PC-3 (cell line): Measurements from ENCODE around the gene AMH. TPM values are rescaled to one million over a fixed set of nuclear protein-coding genes. Genes with fewer than 3 reads are reported as not detected.

Experiments used
- ATAC-seq: fragments of 200-7000 bp; cut with Tn5 transposase; 2 replicates; pipeline ENCODE4 v1.9.1; 2020; ENCODE audit warnings: mild to moderate bottlenecking, moderate library complexity
- BruUV-seq: library from RNA; stranded (reverse); fragments of 400-500 nt; replicated peaks from 2 replicates; lab custom pipeline; 2021; lab: Mats Ljungman, UMichigan
- CTCF ChIA-PET: fragments of 300-600 bp; sonication (Branson Sonifier 250); formaldehyde crosslinking; loops from one replicate; lab custom pipeline; 2022; ENCODE audit warnings: antibody characterized with exemption; lab: Charles Lee
- POLR2A ChIA-PET: fragments of 300-600 bp; sonication (Branson Sonifier 250); formaldehyde crosslinking; loops from one replicate; lab custom pipeline; 2022; ENCODE audit warnings: antibody characterized with exemption; ENCODE audit not compliant: unreplicated experiment; lab: Charles Lee
- DNase-seq: peaks from one replicate; pipeline ENCODE4 v3.0.0-alpha.2; 2015
- H2AFZ ChIP-seq: fragments of 300-600 bp; sonication (generic); 2 replicates; pipeline ENCODE4 v1.6.0; 2016; ENCODE audit warnings: antibody characterized with exemption, low read length
- H3F3A ChIP-seq: fragments of 300-600 bp; sonication (generic); one replicate; pipeline ENCODE4 v1.6.0; 2017; ENCODE audit warnings: antibody characterized with exemption, low read length, control low read depth, mild to moderate bottlenecking; ENCODE audit not compliant: unreplicated experiment
- H3K27ac ChIP-seq: fragments of 300-600 bp; sonication (generic); 2 replicates; pipeline ENCODE4 v1.5.1; 2016; ENCODE audit warnings: mild to moderate bottlenecking, low read length
- H3K27me3 ChIP-seq: fragments of 300-600 bp; sonication (generic); 2 replicates; pipeline ENCODE4 v1.6.1; 2016; ENCODE audit warnings: low read length, mixed read lengths
- H3K36me3 ChIP-seq: fragments of 300-600 bp; sonication (generic); 2 replicates; pipeline ENCODE4 v1.6.1; 2016; ENCODE audit warnings: low read depth, mixed run types, low read length, mixed read lengths
- H3K4me1 ChIP-seq: fragments of 300-600 bp; sonication (generic); 2 replicates; pipeline ENCODE4 v1.5.1; 2016; ENCODE audit warnings: low read length; ENCODE audit not compliant: insufficient read depth
- H3K4me2 ChIP-seq: fragments of 300-600 bp; sonication (generic); 2 replicates; pipeline ENCODE4 v1.6.0; 2016; ENCODE audit warnings: low read length
- H3K4me3 ChIP-seq: fragments of 300-600 bp; sonication (generic); 2 replicates; pipeline ENCODE4 v1.5.1; 2016; ENCODE audit warnings: mild to moderate bottlenecking, low read length, mixed read lengths
- H3K79me2 ChIP-seq: fragments of 300-600 bp; sonication (generic); 2 replicates; pipeline ENCODE4 v1.6.1; 2017; ENCODE audit warnings: low read length, mixed read lengths
- H3K9ac ChIP-seq: fragments of 300-600 bp; sonication (generic); 2 replicates; pipeline ENCODE4 v1.6.0; 2016; ENCODE audit warnings: mild to moderate bottlenecking, low read length
- H3K9me2 ChIP-seq: fragments of 300-600 bp; sonication (generic); replicated peaks from 2 replicates; pipeline ENCODE4 v1.6.1; 2016; ENCODE audit warnings: mixed run types, low read length, mixed read lengths
- H3K9me3 ChIP-seq: fragments of 300-600 bp; sonication (generic); 2 replicates; pipeline ENCODE4 v1.6.1; 2016; ENCODE audit warnings: low read length, mixed read lengths
- H4K20me1 ChIP-seq: fragments of 300-600 bp; sonication (generic); 2 replicates; pipeline ENCODE4 v1.6.1; 2016; ENCODE audit warnings: low read length, mixed read lengths
- EZH2 ChIP-seq: fragments of 300-600 bp; sonication (generic); IDR thresholded peaks from one replicate; pipeline ENCODE4 v1.6.1; 2017; ENCODE audit warnings: antibody characterized with exemption, mild to moderate bottlenecking, low read length; ENCODE audit not compliant: unreplicated experiment
- EZH2phosphoT487 ChIP-seq: fragments of 300-600 bp; sonication (generic); IDR thresholded peaks from 2 replicates; pipeline ENCODE4 v1.6.1; 2018; ENCODE audit warnings: mild to moderate bottlenecking, antibody characterized with exemption, low read length, borderline replicate concordance
- intact Hi-C: fragments of 100-400 bp; cut with micrococcal nuclease; formaldehyde crosslinking; loops from 2 replicates; pipeline ENCODE4 v1.9.0; 2023
- total RNA-seq: library from RNA; depleted of rRNA; stranded (reverse); fragments of >200 nt; gene quantifications from 2 replicates; pipeline ENCODE4 v1.2.3, GENCODE V29; 2014
- TF ChIP-seq, protein P1 (sequence below): fragments of 300-600 bp; sonication (generic); conservative IDR thresholded peaks from 2 replicates; pipeline ENCODE4 v1.5.1; 2017; ENCODE audit warnings: antibody characterized with exemption, low read depth, mild to moderate bottlenecking, low read length

AMH gene
- total RNA-seq, 1 experiment from 2014 or later, result 6.0 TPM

GRCh38 chr19:2233601-2234280 is 15.4 kb upstream of the AMH start:
- no peak for ATAC-seq
- no TSS peak for BruUV-seq
- Histone ChIP-seq H4K20me1 (peaks cover 14% of the 10 kb centered on the region), H3K27me3 (no peaks in the 10 kb centered on the region), H3K4me3 (no peak overlapping the region), H3K9me3 (no peaks in the 10 kb centered on the region), H3K9me2 (no peaks in the 10 kb centered on the region), H2AFZ (no peak overlapping the region), H3K4me2 (no peak overlapping the region), H3K4me1 (peaks cover 14% of the 10 kb centered on the region; the same call in 1 of the 2 replicates), H3K36me3 (0 out of 2 replicates have a peak, but pooled peaks cover 5% of the 10 kb centered on the region), H3K27ac (no peak overlapping the region), H3F3A (no peaks in the 10 kb centered on the region), H3K9ac (no peak overlapping the region), H3K79me2 (peaks cover 53% of the 10 kb centered on the region)
- CTCF ChIA-PET, result no interaction called here
- intact Hi-C loops, result loop anchor here (10.0 kb wide), 1 partner anchor 81 kb away; no protein-coding TSS in a partner anchor
- TF ChIP-seq, protein P1, sequence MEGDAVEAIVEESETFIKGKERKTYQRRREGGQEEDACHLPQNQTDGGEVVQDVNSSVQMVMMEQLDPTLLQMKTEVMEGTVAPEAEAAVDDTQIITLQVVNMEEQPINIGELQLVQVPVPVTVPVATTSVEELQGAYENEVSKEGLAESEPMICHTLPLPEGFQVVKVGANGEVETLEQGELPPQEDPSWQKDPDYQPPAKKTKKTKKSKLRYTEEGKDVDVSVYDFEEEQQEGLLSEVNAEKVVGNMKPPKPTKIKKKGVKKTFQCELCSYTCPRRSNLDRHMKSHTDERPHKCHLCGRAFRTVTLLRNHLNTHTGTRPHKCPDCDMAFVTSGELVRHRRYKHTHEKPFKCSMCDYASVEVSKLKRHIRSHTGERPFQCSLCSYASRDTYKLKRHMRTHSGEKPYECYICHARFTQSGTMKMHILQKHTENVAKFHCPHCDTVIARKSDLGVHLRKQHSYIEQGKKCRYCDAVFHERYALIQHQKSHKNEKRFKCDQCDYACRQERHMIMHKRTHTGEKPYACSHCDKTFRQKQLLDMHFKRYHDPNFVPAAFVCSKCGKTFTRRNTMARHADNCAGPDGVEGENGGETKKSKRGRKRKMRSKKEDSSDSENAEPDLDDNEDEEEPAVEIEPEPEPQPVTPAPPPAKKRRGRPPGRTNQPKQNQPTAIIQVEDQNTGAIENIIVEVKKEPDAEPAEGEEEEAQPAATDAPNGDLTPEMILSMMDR, result no peak
- no peak for TF ChIP-seq EZH2phosphoT487
- no peak for TF ChIP-seq EZH2
- DNase-seq, result no peak
- POLR2A ChIA-PET, result interaction anchor here (0.6 kb wide), 1 partner anchor 70 kb away, joined by 5 read pairs; no protein-coding TSS in a partner anchor

GRCh38 chr19:2234996-2235380 is 14.1 kb upstream of the AMH start:
- POLR2A ChIA-PET, result no interaction called here
- no peaks in the 10 kb centered on the region for H3K9me2 ChIP-seq
- H3K4me3 ChIP-seq, result peak overlapping the region; percentile 98
- H3K27ac ChIP-seq, result peak overlapping the region; percentile 89
- H2AFZ ChIP-seq, result no peak overlapping the region
- TSS peak; percentile 35 for BruUV-seq
- intact Hi-C loops, result loop anchor here (5.0 to 10.0 kb wide), 2 partner anchors 68 to 80 kb away; no protein-coding TSS in a partner anchor
- H3K9ac ChIP-seq, result peak overlapping the region; percentile 99
- peaks cover 26% of the 10 kb centered on the region for H4K20me1 ChIP-seq
- H3K27me3 ChIP-seq, result no peaks in the 10 kb centered on the region
- no peaks in the 10 kb centered on the region for H3F3A ChIP-seq
- peak overlapping the region; percentile 100 for H3K4me2 ChIP-seq
- peaks cover 66% of the 10 kb centered on the region for H3K79me2 ChIP-seq
- no peaks in the 10 kb centered on the region for H3K9me3 ChIP-seq
- DNase-seq (peak; percentile 20), ATAC-seq (no peak)
- CTCF ChIA-PET, result interaction anchor here (1.1 kb wide), 1 partner anchor 79 kb away, joined by 3 read pairs; no protein-coding TSS in a partner anchor
- TF ChIP-seq, protein P1, result no peak
- TF ChIP-seq EZH2, result no peak
- TF ChIP-seq EZH2phosphoT487, result no peak
- peaks cover 19% of the 10 kb centered on the region for H3K4me1 ChIP-seq
- 0 out of 2 replicates have a peak, but pooled peaks cover 5% of the 10 kb centered on the region for H3K36me3 ChIP-seq
